Tibial nerve (tissue), 4 donors: ENCODE results near the gene KCTD11.

Experiments
- EP300 ChIP-seq, 2 donors: sonication (generic); formaldehyde crosslinking; IDR thresholded peaks; one replicate each; pipeline ENCODE4 v1.6.1; 2017; ENCODE audit warnings: antibody characterized with exemption in 2 of 2, mild to moderate bottlenecking in 1 of 2
- POLR2A ChIP-seq, 2 donors: fragments of 450-650 bp; IDR thresholded peaks; one replicate each; pipeline ENCODE4 v1.6.1; 2017; ENCODE audit warnings: antibody characterized with exemption in 2 of 2, mild to moderate bottlenecking in 2 of 2, moderate library complexity in 2 of 2
- TF ChIP-seq, protein P1 (sequence below), 5 experiments: fragments of 200-600 bp in 3 of 5; fragments of 450-650 bp in 2 of 5; sonication (generic) in 3 of 5; IDR thresholded peaks; one replicate each; pipeline ENCODE4 v1.5.1; 2016 to 2019; ENCODE audit warnings: antibody characterized with exemption in 5 of 5, mild to moderate bottlenecking in 3 of 5, moderate library complexity in 2 of 5

DNA sequence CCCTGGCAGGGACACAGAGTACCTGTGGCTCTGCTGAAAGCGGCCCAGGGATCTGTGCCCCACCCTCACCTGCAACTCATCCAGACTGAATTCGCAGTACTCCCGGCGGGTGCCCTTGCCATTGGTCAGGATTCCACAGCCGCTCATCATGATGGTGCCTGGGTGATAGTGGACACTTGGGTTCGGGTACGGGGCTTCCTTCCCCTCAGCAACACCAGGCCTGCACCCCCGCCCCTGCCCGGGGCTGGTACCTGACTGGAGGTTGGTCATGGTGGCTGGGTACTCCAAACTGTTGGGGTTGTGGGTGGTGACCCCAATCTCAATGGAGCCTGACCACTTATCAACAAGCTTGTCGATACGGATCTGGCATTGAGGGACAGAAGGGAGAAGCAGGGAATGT is 25.8 kb upstream of the KCTD11 start:
- TF ChIP-seq POLR2A (IDR thresholded peaks at IDR 0.05), result no peak
- TF ChIP-seq, protein P1, sequence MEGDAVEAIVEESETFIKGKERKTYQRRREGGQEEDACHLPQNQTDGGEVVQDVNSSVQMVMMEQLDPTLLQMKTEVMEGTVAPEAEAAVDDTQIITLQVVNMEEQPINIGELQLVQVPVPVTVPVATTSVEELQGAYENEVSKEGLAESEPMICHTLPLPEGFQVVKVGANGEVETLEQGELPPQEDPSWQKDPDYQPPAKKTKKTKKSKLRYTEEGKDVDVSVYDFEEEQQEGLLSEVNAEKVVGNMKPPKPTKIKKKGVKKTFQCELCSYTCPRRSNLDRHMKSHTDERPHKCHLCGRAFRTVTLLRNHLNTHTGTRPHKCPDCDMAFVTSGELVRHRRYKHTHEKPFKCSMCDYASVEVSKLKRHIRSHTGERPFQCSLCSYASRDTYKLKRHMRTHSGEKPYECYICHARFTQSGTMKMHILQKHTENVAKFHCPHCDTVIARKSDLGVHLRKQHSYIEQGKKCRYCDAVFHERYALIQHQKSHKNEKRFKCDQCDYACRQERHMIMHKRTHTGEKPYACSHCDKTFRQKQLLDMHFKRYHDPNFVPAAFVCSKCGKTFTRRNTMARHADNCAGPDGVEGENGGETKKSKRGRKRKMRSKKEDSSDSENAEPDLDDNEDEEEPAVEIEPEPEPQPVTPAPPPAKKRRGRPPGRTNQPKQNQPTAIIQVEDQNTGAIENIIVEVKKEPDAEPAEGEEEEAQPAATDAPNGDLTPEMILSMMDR (IDR thresholded peaks at IDR 0.05), result no peak
- TF ChIP-seq EP300 (IDR thresholded peaks at IDR 0.05), result no peak
